Measurements from ENCODE around the gene CDC6. TPM values are rescaled to one million over a fixed set of nuclear protein-coding genes. Genes with fewer than 3 reads are reported as not detected.
"Not testable (repeated sequence)": the region's sequence is repeated elsewhere in the genome, so short reads cannot be mapped to it uniquely, and the experiment has no call there.

The CDC6 gene
- total and polyA plus RNA-seq, 2 experiments from 2014 or later, result 9.8 to 12.4 TPM

DNA sequence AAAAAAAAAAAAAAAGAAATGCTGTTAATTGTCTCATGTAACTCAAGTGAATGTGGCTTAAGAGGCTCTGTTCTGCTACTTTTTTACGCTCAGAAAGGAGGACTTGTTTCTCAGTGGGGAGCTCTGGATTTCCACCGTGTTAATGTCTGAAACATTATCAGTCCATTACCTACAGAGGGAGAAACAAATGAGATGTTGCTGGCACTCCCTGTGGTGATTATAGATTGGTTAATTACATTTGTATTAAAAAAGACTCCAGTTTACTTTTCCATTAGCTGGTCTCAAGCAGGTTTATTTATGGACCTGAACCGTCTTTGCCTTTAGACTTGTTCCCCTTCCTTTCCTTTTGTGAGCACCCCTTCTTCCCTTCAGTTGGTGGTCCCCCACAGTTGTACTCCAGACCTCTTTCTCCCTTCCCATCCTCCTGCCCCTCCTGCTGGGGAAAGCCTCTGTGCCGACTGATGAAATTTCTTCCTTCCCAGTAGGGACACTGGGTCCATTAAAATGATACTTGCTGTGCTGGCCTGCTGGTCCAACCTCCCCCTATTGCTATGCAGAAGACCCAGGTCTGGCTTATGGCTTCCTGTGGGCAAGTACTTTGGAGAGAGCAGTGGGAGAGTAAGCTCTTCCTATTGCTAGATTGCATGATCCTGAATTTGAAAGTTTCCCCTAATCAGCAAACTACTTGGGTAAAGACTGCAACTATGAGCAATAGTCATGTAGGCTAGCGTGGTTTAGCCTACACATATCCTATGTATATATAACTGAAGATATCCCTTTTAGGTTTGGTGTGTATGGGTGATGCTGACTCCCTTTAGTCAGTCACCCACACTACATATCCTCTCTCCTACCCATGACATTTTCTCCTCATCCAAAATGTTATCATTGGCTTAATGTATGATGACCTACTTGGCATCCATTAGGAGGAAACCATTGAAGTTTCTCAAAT is 8.1 kb downstream of the CDC6 start:
- TF ChIP-seq EZH2phosphoT487 (IDR thresholded peaks at IDR 0.05; ENCODE audit: insufficient read depth, low read depth) (no peak), EZH2 (IDR thresholded peaks at IDR 0.05; ENCODE audit: insufficient read depth, poor library complexity, severe bottlenecking) (no peak)
- Histone ChIP-seq H2AFZ (no peak overlapping the region), H3K4me3 (no peak overlapping the region), H3K4me2 (ENCODE audit: unreplicated experiment) (no peak overlapping the region), H4K20me1 (ENCODE audit: insufficient read depth) (no peaks in the 10 kb centered on the region), H3K79me2 (ENCODE audit: insufficient read depth) (no peaks in the 10 kb centered on the region), H3K27ac (no peak overlapping the region), H3F3A (ENCODE audit: insufficient read depth) (0 out of 2 replicates have a peak, but pooled peaks cover 12% of the 10 kb centered on the region), H3K9me2 (ENCODE audit: insufficient read depth) (no peaks in the 10 kb centered on the region), H3K9me3 (ENCODE audit: low read depth) (no peaks in the 10 kb centered on the region), H3K36me3 (ENCODE audit: low read depth) (peaks cover 11% of the 10 kb centered on the region; the same call in 1 of the 2 replicates), H3K9ac (no peak overlapping the region), H3K27me3 (replicated peaks; ENCODE audit: insufficient read depth) (no peaks in the 10 kb centered on the region), H3K4me1 (ENCODE audit: insufficient read depth) (peaks cover 5% of the 10 kb centered on the region)
- in situ Hi-C loops (cut with MboI), result no loop called here
- 81 to 90% methylated on average over 5 of the region's 5 CpGs for WGBS, 2 experiments (ENCODE audit: low coverage in 1 of 2, low lambda C conversion rate in 2 of 2, missing lambda C conversion rate in 2 of 2)
- no peak for DNase-seq

DNA sequence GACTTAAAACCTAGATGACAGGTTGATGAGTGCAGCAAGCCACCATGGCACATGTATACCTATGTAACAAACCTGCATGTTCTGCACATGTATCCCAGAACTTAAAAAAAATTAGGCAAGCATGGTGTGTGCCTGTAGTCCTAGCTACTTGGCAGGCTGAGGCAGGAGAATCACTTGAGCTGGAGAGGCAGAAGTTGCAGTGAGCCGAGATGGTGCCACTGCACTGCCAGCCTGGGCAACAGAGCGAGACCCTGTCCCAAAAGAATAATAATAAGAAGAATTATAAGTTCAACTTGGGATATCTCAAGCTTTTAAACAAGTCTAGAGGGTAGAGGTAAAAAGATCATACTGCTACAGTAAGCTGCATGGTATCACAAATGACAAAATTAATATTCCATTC is 9.8 kb downstream of the CDC6 start:
- no peak overlapping the region for H2AFZ ChIP-seq
- H3K27me3 ChIP-seq (replicated peaks; ENCODE audit: insufficient read depth), result no peaks in the 10 kb centered on the region
- H4K20me1 ChIP-seq (ENCODE audit: insufficient read depth), result no peaks in the 10 kb centered on the region
- peaks cover 5% of the 10 kb centered on the region for H3K4me1 ChIP-seq (ENCODE audit: insufficient read depth)
- DNase-seq, result no peak
- no peak overlapping the region for H3K4me3 ChIP-seq
- in situ Hi-C loops (cut with MboI), result no loop called here
- H3K27ac ChIP-seq, result no peak overlapping the region
- TF ChIP-seq EZH2phosphoT487 (IDR thresholded peaks at IDR 0.05; ENCODE audit: insufficient read depth, low read depth) (no peak), EZH2 (IDR thresholded peaks at IDR 0.05; ENCODE audit: insufficient read depth, poor library complexity, severe bottlenecking) (no peak)
- H3K36me3 ChIP-seq (ENCODE audit: low read depth), result peaks cover 11% of the 10 kb centered on the region; the same call in 1 of the 2 replicates
- H3K9me3 ChIP-seq (ENCODE audit: low read depth), result no peaks in the 10 kb centered on the region
- H3F3A ChIP-seq (ENCODE audit: insufficient read depth), result peaks cover 23% of the 10 kb centered on the region; the same call in 1 of the 2 replicates
- no peak overlapping the region for H3K9ac ChIP-seq
- no peak overlapping the region for H3K4me2 ChIP-seq (ENCODE audit: unreplicated experiment)
- no peaks in the 10 kb centered on the region for H3K79me2 ChIP-seq (ENCODE audit: insufficient read depth)
- H3K9me2 ChIP-seq (ENCODE audit: insufficient read depth), result no peaks in the 10 kb centered on the region
- WGBS, 2 experiments (ENCODE audit: low coverage in 1 of 2, low lambda C conversion rate in 2 of 2, missing lambda C conversion rate in 2 of 2), result 85 to 93% methylated on average over 2 of the region's 2 CpGs

DNA sequence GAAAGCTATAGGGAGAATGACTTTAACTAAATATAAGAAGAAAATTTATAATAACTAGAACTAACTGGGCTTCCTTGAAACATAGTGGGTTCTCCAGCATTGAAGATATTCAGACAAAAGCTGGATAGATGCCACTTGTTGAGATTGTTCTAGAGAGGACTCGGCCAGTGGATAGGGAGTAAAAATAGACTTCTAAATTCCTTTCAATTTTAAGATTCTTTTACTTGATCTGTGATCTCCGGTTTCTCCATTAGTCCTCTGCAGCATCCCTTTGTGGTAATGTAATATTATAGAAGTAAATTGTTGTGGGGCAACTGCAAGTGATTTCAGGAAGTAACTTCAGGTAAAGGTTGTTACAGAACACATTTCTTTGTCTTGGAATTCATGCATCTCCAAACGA is 11.0 kb downstream of the CDC6 start:
- H3F3A ChIP-seq (ENCODE audit: insufficient read depth), result peaks cover 33% of the 10 kb centered on the region
- no peaks in the 10 kb centered on the region for H3K9me2 ChIP-seq (ENCODE audit: insufficient read depth)
- no peaks in the 10 kb centered on the region for H3K79me2 ChIP-seq (ENCODE audit: insufficient read depth)
- no peaks in the 10 kb centered on the region for H4K20me1 ChIP-seq (ENCODE audit: insufficient read depth)
- peak overlapping the region; percentile 32 for H3K4me2 ChIP-seq (ENCODE audit: unreplicated experiment)
- H3K9me3 ChIP-seq (ENCODE audit: low read depth), result no peaks in the 10 kb centered on the region
- no peak overlapping the region for H3K9ac ChIP-seq
- no peak overlapping the region for H3K4me3 ChIP-seq
- H3K27ac ChIP-seq, result 0 out of 2 replicates have a peak overlapping the region, but pooled peaks have one; percentile 18
- peaks cover 6% of the 10 kb centered on the region; the same call in 1 of the 2 replicates for H3K36me3 ChIP-seq (ENCODE audit: low read depth)
- DNase-seq, result peak; percentile 58
- TF ChIP-seq EZH2phosphoT487 (IDR thresholded peaks at IDR 0.05; ENCODE audit: insufficient read depth, low read depth) (no peak), EZH2 (IDR thresholded peaks at IDR 0.05; ENCODE audit: insufficient read depth, poor library complexity, severe bottlenecking) (no peak)
- no peak overlapping the region for H2AFZ ChIP-seq
- H3K27me3 ChIP-seq (replicated peaks; ENCODE audit: insufficient read depth), result no peaks in the 10 kb centered on the region
- H3K4me1 ChIP-seq (ENCODE audit: insufficient read depth), result peaks cover 17% of the 10 kb centered on the region
- WGBS, 2 experiments (ENCODE audit: low coverage in 1 of 2, low lambda C conversion rate in 2 of 2, missing lambda C conversion rate in 2 of 2), result 29 to 44% methylated on average over 3 of the region's 3 CpGs
- in situ Hi-C loops (cut with MboI), result no loop called here

DNA sequence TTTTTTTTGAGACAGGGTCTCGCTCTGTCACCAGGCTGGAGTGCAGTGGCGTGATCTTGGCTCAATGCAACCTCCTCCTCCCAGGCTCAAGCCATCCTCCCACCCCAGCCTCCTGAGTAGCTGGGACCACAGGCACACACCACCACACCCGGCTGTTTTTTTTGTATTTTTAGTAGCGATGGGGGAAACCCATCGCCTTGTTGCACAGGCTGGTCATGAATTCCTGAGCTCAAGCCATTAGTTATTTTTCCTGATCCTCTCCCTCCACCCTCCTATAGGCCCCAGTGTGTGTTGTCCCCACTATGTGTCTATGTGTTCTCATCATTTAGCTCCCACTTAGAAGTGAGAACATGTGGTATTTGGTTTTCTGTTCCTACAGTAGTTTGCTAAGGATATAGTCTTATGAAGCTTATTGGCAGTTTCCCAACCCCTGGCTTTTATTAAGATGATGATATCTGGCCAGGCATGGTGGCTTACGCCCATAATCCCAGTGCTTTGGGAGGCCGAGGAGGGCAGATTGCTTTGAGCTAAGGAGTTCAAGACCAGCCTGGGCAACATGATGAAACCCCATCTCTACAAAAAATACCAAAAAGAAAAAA is 11.6 kb downstream of the CDC6 start:
- DNase-seq, result peak; percentile 61
- Histone ChIP-seq H3F3A (ENCODE audit: insufficient read depth) (peaks cover 37% of the 10 kb centered on the region), H3K4me1 (ENCODE audit: insufficient read depth) (peaks cover 22% of the 10 kb centered on the region)
- H3K9me2 ChIP-seq (ENCODE audit: insufficient read depth); H3K9ac ChIP-seq; H3K36me3 ChIP-seq (ENCODE audit: low read depth); H4K20me1 ChIP-seq (ENCODE audit: insufficient read depth); H3K27me3 ChIP-seq (replicated peaks; ENCODE audit: insufficient read depth); H3K4me3 ChIP-seq; in situ Hi-C loops (cut with MboI); H3K9me3 ChIP-seq (ENCODE audit: low read depth); H2AFZ ChIP-seq; H3K4me2 ChIP-seq (ENCODE audit: unreplicated experiment); H3K79me2 ChIP-seq (ENCODE audit: insufficient read depth); H3K27ac ChIP-seq: not testable (repeated sequence)
- WGBS, 2 experiments (ENCODE audit: low coverage in 1 of 2, low lambda C conversion rate in 2 of 2, missing lambda C conversion rate in 2 of 2), result 68 to 73% methylated on average over 6 to 7 of the region's 7 CpGs

Measured in GM23248 (cell line).